ENCODE data around the gene ARAP1.

Gene ARAP1

GRCh38 chr11:72684236-72684912 lies 67.8 kb downstream of the ARAP1 start:
- peak; percentile 31 for FAIRE-seq
- TF ChIP-seq POLR2AphosphoS5 (IDR thresholded peaks at IDR 0.05; ENCODE audit: low read depth, low read length) (no peak), TAF1 (IDR thresholded peaks at IDR 0.05; ENCODE audit: low read depth, low read length) (no peak), SPI1 (IDR thresholded peaks at IDR 0.05; ENCODE audit: low read depth, low read length) (no peak), PAX5 (IDR thresholded peaks at IDR 0.05; ENCODE audit: insufficient read depth, low read length, severe bottlenecking) (no peak), POU2F2 (IDR thresholded peaks at IDR 0.05; ENCODE audit: low read depth, low read length) (no peak), POLR2A (IDR thresholded peaks at IDR 0.05; ENCODE audit: low read depth, low read length) (no peak; the same call in 1 of the 2 replicates)
- peak; percentile 84 for DNase-seq (ENCODE audit: insufficient read length, low spot score)

- peak; percentile 89 for FAIRE-seq
Measured at GRCh38 chr11:72683782-72684200, 68.4 kb downstream of the ARAP1 start.

DNA sequence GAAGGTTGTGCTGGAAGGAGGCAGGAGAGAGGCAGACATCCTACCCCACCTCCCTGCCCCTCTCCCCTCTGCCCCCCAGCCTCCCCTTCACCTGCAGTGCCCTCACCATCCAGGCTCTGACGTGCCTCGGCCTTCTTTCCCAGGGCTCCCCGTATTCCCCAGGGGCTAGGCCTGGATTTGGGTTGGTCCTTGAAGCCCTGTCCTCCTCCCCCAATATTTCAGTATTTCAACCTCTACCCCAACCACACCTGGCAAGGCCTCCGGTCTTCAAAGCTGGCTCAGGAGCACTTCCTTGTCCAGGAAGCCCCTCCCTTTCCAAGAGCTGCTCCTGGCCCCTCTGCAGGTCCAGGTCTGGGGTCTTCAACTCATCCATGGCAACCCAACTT lies 69.4 kb downstream of the ARAP1 start:
- TF ChIP-seq TAF1 (IDR thresholded peaks at IDR 0.05; ENCODE audit: low read depth, low read length) (no peak), POLR2A (IDR thresholded peaks at IDR 0.05; ENCODE audit: low read depth, low read length) (no peak)
- no peak for FAIRE-seq
- no peak for DNase-seq (ENCODE audit: insufficient read length, low spot score)

More at GRCh38 chr11:72683782-72684200, 68.4 kb downstream of the ARAP1 start:
- DNase-seq (ENCODE audit: insufficient read length, low spot score) = peak; percentile 85
- TF ChIP-seq POLR2AphosphoS5 (IDR thresholded peaks at IDR 0.05; ENCODE audit: low read depth, low read length) (peak; percentile 49), TAF1 (IDR thresholded peaks at IDR 0.05; ENCODE audit: low read depth, low read length) (no peak)

DNA sequence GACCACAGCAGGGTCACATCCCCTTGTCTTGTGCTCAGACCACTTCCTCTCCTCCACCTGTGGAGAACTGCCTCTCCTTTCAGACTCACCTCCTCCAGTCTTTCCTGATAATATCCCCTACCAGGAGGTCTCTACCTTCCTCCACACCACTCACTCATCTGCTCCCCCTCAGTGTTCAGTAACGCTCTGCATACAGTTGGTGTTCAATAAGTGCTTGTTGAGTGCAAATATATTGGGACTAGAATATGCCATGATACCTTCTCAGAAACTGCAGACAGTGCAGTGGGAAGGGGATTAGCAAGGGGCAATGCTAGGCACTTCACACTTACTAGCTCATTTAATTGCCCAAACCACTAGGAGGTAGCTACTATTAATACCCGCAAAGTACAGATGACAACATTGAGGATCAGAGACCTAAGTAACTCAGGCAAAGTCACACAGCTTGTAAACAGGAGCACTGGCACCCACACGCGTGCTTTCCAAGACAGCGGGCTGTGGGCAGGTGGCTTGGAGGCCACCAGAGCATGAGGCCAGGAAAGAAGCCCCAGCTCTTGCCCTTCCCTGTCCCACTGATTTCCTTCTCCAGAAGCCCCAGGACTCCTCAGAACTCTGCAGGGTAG lies 69.9 kb downstream of the ARAP1 start:
- no peak for TF ChIP-seq POLR2A (IDR thresholded peaks at IDR 0.05; ENCODE audit: low read depth, low read length)
- no peak for TF ChIP-seq PAX5 (IDR thresholded peaks at IDR 0.05; ENCODE audit: insufficient read depth, low read length, severe bottlenecking)
- TF ChIP-seq TAF1 (IDR thresholded peaks at IDR 0.05; ENCODE audit: low read depth, low read length) = no peak
- no peak for FAIRE-seq
- DNase-seq (ENCODE audit: insufficient read length, low spot score) = no peak

GRCh38 chr11:72681226-72682153 lies 70.7 kb downstream of the ARAP1 start:
- FAIRE-seq (no peak), DNase-seq (ENCODE audit: insufficient read length, low spot score) (no peak)
- TF ChIP-seq SPI1 (IDR thresholded peaks at IDR 0.05; ENCODE audit: low read depth, low read length) = no peak
- peak; percentile 19; the same call in 1 of the 2 replicates for TF ChIP-seq POLR2AphosphoS5 (IDR thresholded peaks at IDR 0.05; ENCODE audit: low read depth, low read length)
- no peak for TF ChIP-seq TAF1 (IDR thresholded peaks at IDR 0.05; ENCODE audit: low read depth, low read length)
- TF ChIP-seq POU2F2 (IDR thresholded peaks at IDR 0.05; ENCODE audit: low read depth, low read length) = no peak
- no peak for TF ChIP-seq PAX5 (IDR thresholded peaks at IDR 0.05; ENCODE audit: insufficient read depth, low read length, severe bottlenecking)
- TF ChIP-seq POLR2A (IDR thresholded peaks at IDR 0.05; ENCODE audit: low read depth, low read length) = peak; percentile 48; the same call in 1 of the 2 replicates

GRCh38 chr11:72680624-72681158 lies 71.5 kb downstream of the ARAP1 start:
- TF ChIP-seq POU2F2 (IDR thresholded peaks at IDR 0.05; ENCODE audit: low read depth, low read length) = no peak
- TF ChIP-seq PAX5 (IDR thresholded peaks at IDR 0.05; ENCODE audit: insufficient read depth, low read length, severe bottlenecking) = no peak
- no peak; the same call in 1 of the 2 replicates for TF ChIP-seq POLR2A (IDR thresholded peaks at IDR 0.05; ENCODE audit: low read depth, low read length)
- TF ChIP-seq TAF1 (IDR thresholded peaks at IDR 0.05; ENCODE audit: low read depth, low read length) = no peak
- no peak for TF ChIP-seq SPI1 (IDR thresholded peaks at IDR 0.05; ENCODE audit: low read depth, low read length)
- TF ChIP-seq POLR2AphosphoS5 (IDR thresholded peaks at IDR 0.05; ENCODE audit: low read depth, low read length) = no peak
- no peak for DNase-seq (ENCODE audit: insufficient read length, low spot score)
- FAIRE-seq = no peak

DNA sequence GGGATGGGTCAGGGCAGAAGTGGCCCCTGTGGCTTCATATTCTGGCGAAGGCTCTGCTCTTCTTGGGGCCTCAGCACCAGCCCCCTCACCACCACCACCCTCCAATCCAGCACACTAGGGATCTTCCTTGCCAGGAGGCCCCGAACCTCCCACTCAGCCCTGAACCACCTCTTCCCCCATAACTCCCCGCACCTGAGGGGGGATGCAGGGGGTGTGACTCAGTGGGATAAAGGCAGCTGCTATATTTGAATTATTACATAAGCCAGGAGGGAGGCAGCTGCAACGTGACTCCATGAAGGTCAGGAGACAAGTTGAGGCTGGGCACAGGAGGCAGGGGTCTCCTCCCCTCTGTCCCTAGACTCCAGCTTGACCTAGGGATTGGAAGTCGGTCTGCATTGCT lies 72.3 kb downstream of the ARAP1 start:
- TF ChIP-seq POU2F2 (IDR thresholded peaks at IDR 0.05; ENCODE audit: low read depth, low read length) (no peak), PAX5 (IDR thresholded peaks at IDR 0.05; ENCODE audit: insufficient read depth, low read length, severe bottlenecking) (no peak), POLR2A (IDR thresholded peaks at IDR 0.05; ENCODE audit: low read depth, low read length) (no peak), TAF1 (IDR thresholded peaks at IDR 0.05; ENCODE audit: low read depth, low read length) (no peak), SPI1 (IDR thresholded peaks at IDR 0.05; ENCODE audit: low read depth, low read length) (no peak), POLR2AphosphoS5 (IDR thresholded peaks at IDR 0.05; ENCODE audit: low read depth, low read length) (no peak)
- DNase-seq (ENCODE audit: insufficient read length, low spot score) (no peak), FAIRE-seq (no peak)

DNA sequence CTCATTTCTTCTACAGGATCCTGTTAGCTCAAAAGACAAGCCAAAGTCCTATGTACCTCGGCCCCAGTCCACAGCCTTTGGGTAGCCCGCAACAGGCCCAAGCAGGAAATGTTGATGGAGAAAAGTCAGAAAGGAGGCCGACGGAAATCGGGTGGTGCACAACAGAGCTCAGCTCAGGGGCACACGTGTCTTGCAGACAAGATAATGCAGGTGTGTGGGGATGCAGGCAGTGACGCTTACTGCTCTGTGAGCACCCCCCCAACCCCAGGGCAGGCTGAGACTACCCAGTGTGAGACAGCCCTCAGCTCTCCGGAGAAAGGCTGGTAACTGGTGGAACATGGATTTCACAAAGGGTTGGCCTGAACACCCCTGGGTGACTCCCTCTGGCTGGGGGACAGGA lies 73.7 kb downstream of the ARAP1 start:
- no peak for FAIRE-seq
- TF ChIP-seq POLR2AphosphoS5 (IDR thresholded peaks at IDR 0.05; ENCODE audit: low read depth, low read length) (no peak), SPI1 (IDR thresholded peaks at IDR 0.05; ENCODE audit: low read depth, low read length) (no peak), PAX5 (IDR thresholded peaks at IDR 0.05; ENCODE audit: insufficient read depth, low read length, severe bottlenecking) (no peak), TAF1 (IDR thresholded peaks at IDR 0.05; ENCODE audit: low read depth, low read length) (no peak), POLR2A (IDR thresholded peaks at IDR 0.05; ENCODE audit: low read depth, low read length) (no peak), POU2F2 (IDR thresholded peaks at IDR 0.05; ENCODE audit: low read depth, low read length) (no peak)

DNA sequence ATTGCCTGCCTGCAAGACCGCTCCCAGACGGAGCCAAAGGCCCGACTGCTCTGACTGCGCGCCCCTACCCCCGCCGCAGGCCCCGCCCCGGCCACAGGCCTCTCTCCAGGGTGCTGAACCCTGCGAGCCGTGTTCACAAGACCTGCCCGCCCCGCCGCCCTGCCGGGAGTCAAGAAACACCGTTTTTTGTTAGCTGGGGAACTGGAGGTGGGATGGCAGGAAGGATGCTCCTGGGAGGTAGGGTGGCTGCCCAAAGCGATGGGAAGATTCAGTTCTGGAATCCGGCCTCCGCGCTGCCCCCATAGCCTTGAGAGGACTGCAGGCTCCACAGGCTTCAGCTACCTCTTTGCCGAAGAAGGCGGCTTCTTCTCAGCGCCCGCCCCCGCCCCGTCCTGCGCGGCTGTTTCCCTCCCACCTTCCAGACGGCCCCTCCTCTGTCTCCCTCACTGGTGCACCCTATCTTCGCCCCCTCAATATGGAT lies 75.3 kb downstream of the ARAP1 start:
- DNase-seq (ENCODE audit: insufficient read length, low spot score) (peak; percentile 74), FAIRE-seq (peak; percentile 31)
- TF ChIP-seq SPI1 (IDR thresholded peaks at IDR 0.05; ENCODE audit: low read depth, low read length) = no peak
- no peak; the same call in 1 of the 2 replicates for TF ChIP-seq POLR2AphosphoS5 (IDR thresholded peaks at IDR 0.05; ENCODE audit: low read depth, low read length)
- TF ChIP-seq POU2F2 (IDR thresholded peaks at IDR 0.05; ENCODE audit: low read depth, low read length) = no peak
- no peak for TF ChIP-seq POLR2A (IDR thresholded peaks at IDR 0.05; ENCODE audit: low read depth, low read length)
- TF ChIP-seq TAF1 (IDR thresholded peaks at IDR 0.05; ENCODE audit: low read depth, low read length) = no peak
- TF ChIP-seq PAX5 (IDR thresholded peaks at IDR 0.05; ENCODE audit: insufficient read depth, low read length, severe bottlenecking) = no peak

More for the DNA sequence above, 73.7 kb downstream of the ARAP1 start:
- no peak for DNase-seq (ENCODE audit: insufficient read length, low spot score)
